Activated T-helper 1 cell treated with Interleukin-2 at 50 U/mL for 16 hours (primary cell): ENCODE measurements around the gene LIPC.

ENCODE experiments used
- DNase-seq: peaks from one replicate; pipeline ENCODE4 v3.0.0-alpha.2; 2020; ENCODE audit warnings: low read depth

The LIPC gene

DNA sequence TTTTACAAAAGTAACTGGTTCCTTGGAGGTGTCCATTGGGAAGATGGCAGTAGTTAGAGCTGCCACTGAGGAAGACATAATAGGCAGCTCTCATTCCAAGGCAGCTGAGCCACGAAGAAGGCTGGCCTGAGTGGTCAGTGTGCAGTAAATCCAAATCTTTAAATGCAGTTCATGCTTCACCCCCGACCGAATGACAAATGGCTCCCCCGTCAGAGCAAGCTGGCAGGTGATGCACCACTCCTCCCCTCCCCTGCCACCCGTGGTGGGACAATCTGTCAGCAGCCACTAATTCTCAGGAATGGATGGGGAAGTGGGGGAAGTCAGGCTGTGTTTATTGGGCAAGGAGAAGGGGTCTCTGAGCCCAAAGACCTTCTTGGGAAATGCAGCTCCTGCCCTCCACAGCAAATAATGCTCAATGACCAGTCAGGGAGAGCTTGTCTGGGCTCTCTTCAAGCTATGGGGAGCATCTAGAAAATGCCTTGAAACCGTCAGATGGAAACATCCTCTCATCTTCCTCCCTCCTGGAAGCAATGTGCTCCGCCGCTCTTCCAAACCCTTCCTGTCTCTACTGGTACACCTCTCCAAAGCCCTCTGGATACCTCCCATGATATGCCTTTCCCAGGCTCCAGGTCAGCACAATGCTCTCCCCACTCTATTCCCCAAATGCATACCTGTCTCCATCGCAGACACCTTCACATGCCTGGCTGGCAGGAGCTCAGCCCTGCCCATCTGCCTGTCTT is 65.4 kb downstream of the LIPC start:
- no peak for DNase-seq

DNA sequence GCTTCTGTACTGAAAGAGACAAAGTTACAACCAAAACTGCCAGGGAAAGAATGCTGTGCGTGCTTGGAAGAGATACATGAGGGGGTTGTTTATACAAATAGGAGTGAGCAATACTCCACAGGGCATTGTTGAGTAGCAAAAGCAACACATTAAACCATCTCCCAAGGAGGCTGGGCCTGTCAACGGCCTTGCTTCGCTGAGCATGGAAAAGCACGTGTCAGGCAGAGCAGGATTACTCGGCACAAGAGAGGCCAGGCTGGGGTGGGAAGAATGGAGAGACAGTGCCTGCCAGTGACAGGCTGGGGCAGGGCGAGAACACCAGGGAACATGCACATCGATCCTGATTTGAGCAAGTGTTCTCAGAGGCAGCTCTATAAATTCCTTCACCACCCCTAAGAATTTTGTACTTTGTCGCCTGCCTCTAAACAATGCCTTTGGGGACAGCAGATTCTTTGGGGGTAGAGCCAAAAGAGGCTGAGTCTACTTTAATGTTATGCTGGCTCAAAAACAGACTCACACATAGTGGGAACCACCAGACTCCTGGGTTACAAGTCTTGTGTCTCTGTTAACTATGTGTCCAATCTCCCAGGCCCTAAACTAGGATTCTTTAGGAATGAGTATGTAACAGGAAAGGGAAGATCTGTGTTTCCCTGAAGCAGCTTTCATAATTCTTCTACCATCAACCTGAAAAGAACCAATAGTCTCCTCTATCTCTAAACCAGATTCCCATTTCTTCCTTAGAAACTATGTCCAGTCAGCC is 67.2 kb downstream of the LIPC start:
- no peak for DNase-seq

DNA sequence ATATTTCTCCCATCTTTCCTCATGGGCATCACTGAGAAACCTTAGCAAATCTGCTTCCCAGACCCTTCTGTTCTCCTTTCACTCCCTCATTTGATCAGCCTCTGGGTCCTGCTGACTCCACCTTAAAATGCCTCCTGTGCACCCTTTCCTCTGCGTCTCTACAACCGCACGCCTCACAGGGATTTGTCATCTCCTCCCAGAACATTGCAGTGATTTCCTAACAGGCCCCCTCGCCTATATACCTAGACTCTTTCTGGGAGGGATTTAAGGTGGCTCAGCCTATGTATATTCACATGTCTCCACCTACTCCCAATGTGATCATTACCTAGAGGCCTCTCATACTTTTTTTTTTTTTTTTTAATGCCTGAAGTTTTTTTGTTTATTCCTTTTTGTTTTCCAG is 69.2 kb downstream of the LIPC start:
- no peak for DNase-seq

DNA sequence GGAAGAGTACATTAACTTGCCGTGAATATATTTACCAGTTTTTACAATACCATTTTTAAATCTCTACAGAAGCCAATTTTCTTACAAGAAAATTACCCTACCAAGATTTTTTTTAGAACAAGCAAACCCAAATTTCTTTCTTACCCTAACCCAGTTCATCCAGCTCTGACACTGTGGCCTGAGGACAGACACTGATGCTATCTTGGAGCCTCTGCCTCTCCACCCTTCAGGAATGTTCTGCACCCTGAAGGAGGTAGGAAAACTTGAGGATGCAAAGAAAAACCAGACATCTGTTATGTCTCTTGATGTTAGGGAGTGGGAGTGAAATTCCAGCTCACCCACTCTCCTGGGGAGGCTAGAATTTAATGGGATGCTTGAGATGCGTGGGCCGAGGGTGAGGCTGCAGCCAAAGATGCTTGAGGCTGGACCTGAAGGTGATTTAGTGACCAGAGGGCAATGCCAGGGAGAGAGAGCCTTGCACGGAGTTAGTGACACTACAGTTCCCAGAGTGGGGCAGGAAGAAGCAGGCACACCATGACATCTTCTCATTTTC is 69.9 kb downstream of the LIPC start:
- no peak for DNase-seq

- DNase-seq = no peak
Measured at GRCh38 chr15:58503139-58504027, 71.6 kb downstream of the LIPC start.

- no peak for DNase-seq
Measured at GRCh38 chr15:58504674-58505234, 73.0 kb downstream of the LIPC start.

- DNase-seq = no peak
Measured at GRCh38 chr15:58505581-58505980, 73.8 kb downstream of the LIPC start.

GRCh38 chr15:58506064-58506490 is 74.3 kb downstream of the LIPC start:
- DNase-seq = no peak

DNA sequence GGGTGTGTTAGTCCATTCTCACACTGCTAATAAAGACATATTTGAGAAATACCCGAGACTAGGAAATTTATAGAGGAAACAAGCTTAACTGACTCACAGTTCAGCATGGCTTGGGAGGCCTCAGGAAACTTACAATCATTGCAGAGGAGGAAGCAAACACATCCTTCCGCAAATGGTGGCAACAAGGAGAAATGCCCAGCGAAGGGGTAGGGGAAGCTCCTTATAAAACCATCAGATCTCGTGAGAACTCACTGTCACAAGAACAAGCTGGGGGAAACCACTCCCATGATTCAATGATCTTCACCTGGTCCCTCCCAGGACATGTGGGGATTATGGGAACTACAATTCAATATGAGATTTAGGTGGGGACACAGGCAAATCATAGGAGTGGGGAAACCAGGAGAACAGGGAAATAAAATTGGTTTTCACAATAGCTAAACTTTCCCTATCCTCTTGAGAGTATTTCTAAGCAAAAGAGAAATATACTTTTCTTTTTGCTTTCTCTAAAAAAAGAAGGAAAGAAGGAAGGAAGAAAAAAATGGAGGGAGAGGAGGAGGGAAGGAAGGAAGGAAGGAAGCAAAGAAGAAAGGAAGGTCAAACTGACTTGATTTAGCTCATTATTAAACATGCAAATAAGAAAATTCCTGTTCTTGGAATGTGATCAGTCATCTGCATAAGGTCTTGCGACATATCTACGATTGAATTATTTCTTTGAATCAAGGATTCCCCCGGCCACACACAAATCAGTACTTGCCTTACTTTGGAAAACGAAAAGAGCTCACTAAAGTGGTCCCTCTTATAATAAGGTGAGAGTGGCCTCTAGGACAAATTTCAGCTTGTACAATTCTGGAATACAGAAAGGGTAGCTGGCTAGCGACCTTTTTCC is 75.2 kb downstream of the LIPC start:
- DNase-seq = no peak

- no peak for DNase-seq
Measured at GRCh38 chr15:58509556-58509955, 77.8 kb downstream of the LIPC start.

DNA sequence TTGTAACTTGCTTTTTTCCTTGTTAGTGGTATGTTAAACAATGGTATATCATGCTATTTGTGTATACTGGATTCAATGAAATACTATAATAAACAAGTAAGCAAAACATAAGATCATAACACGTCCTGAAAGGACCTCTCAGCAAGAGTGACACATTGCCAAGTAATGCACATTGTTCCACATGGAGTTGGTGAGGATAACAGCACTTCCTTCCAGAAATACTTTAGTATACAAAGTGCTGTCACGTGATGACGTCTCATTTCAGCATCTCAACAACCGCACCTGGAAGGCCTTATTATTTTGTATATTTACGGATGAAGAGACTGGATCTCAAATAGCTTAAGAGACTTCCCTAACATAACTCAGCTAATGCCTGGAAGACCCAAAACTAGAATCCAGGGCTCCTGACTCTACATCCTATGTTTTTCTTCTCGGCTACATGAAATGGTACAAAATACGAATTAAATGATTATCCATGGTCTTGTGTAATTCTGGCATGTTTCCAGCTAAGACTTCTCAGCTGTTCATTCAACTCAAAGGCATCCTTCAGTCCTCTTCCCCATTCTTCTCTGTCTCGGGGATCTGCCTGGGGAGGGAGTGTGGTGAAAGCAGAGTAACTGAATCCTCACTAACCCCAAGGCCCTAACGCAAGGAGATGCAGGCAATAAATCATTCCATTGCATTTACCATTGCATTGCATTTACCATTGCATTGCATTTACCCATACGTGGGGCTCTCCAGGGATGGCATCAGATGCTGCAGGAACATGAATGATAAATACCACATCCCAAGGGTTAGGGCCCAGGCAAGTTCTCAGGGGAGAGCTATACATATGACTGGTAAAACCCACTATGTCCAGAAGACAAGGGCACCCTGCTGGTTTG is 79.2 kb downstream of the LIPC start:
- DNase-seq = no peak

DNA sequence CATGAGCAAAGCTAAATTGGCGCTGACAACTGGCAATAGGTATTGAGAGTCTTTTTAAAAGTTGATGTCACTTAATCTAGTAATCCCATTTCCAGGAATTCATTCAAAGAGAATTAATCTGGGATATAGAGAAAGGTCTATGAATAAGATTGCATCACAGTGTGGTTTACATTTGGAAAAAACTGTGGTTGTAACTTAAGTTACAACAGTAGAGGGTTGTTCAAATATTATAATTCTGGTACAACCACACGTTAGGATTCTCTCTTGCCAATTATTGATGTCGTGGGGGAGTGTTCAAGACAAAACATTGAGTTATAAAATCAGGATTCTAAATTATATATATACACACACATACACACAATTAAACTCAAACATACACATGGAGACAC is 79.8 kb downstream of the LIPC start:
- no peak for DNase-seq

DNA sequence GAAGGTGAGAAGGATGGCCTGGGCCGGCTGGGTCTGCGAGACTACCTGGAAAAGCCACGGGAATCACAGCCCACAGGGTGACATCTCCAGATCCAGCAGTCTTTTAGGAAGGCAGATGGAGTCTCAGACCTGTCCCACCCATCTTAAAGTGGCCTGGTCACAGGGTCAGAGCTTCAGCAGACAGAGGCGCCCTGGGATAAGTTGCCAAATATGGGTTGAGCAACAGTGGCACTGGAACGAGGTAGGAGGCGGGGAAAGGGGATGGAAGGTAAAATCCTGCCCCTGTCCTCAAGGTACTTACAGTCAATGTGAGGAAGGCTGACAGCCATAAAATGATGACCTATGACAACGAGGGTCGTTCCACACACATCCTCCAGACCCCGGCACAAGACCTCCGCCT is 80.7 kb downstream of the LIPC start:
- DNase-seq = no peak

GRCh38 chr15:58513008-58513407 is 81.2 kb downstream of the LIPC start:
- DNase-seq = no peak

DNA sequence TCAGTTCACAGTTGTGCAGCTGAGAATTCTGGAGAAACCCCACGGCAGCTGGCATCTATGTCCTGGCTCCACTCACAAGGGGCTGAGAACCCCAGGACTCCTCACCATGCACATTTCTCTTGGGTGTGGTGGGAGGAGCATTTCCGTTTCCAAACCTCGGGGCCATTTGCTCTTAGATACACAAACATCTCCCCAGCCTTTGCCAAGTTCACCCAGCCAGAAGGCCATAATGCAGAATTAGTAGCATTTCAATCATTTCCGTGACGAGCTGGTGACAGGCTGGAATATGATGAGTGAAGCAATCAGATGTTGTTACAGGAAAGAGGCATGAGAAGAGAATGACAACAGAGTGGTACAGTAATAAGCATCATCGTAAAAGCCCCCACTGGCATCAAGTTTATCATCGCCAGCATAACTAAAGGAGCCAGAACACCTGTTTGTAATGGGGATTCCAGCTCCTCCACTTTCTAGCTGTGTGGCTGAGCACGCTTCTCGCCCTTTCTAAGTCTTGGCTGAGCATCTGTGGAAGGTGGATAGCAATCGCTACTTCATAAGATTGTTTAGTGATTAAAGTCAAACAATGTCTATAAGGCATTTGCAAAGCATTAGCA is 82.0 kb downstream of the LIPC start:
- DNase-seq = no peak

- DNase-seq = no peak
Measured at GRCh38 chr15:58515807-58516206, 84.0 kb downstream of the LIPC start.

DNA sequence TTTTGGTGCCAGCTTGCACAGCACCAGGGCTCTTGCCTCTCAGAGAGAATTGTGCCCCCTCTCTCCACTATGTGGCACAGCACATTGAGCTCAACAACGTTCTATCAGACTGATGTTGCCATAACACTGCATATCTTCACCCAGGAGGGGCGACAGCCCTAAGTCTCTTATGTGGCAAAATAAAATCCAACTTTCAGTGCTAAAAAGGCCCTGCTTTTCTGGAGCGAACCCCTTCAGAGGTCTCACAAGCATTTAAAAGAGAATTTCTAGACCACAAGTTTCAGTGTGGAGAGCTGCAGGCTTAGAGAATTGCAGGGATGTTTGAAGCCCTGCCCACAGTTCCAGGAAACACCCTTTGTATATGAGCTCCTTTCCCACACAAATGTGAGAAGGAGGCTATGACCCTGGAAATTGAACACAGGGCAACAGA is 85.5 kb downstream of the LIPC start:
- no peak for DNase-seq

DNA sequence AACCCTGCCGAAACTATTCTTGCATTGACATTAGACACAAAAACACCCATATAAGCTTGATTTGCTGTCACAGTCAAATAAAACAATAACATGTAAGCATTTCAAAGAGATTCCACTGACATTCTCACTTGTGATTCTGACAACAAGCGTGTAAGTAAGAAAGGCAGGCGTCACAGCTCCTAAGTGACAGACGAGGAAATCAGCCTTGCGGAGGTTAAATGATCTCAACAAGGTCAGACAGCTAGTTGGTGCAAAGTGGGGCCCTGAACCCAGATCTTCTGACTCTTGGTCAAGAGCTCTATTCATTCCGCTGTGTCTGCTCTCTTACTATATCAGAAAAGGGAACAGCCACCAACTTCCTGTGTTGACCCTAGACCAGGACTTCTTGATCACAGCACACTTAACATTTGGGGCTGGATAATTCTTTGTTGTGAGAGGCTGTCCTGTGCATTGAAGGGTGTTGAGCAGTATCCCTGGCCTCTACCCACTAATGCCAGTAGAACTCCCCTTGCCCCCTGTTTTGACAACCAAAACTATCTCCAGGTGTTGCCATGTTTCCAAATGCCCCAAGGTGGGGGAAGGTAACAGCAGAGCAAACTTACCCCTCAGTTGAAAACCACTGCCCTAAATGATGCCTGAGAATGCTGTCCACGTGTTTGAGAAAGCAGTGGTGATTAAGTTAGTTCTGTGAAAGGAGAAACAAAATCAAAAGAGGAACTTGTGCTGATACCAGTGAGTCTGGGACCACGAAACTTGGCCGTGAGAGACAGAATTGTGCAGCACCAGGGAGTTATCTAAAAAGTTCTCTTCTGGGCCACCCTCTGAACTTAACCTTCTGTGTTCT is 86.1 kb downstream of the LIPC start:
- no peak for DNase-seq

DNA sequence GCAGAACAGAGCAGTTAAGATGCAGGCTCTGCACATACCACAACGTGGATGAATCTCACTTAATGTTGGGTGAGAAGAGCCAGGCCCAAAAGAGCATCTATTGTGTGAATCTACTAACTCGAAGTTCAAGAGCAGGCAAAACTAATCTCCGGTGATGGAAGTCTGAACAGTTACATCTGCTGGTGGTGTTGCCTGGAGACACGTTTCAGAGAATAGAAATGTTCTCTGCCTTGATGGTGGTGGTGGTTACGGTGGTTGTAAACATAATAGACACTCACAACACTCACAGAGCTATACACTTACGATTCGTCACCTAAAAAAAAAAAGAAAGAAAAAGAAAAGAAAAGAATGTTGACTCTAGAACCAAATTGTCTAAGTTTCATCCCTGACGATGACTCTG is 86.8 kb downstream of the LIPC start:
- no peak for DNase-seq
